AG04450 (cell line): Measurements from ENCODE around the gene CFAP91. TPM values are rescaled to one million over a fixed set of nuclear protein-coding genes. Genes with fewer than 3 reads are reported as not detected.
"Not testable (repeated sequence)": the region's sequence is repeated elsewhere in the genome, so short reads cannot be mapped to it uniquely, and the experiment has no call there.

Source experiments
- CTCF ChIA-PET: fragments of 300-600, 350-600 bp; formaldehyde crosslinking; extraction: SDS; loops from one replicate; lab custom pipeline; 2022; ENCODE audit warnings: antibody characterized with exemption, inconsistent platforms; lab: Charles Lee
- POLR2A ChIA-PET: fragments of 350-600 bp; formaldehyde crosslinking; extraction: SDS; loops from one replicate; lab custom pipeline; 2021; ENCODE audit warnings: antibody characterized with exemption, inconsistent platforms; lab: Yijun Ruan, JAX
- DNase-seq: peaks from one replicate; pipeline ENCODE4 v3.0.0-alpha.2; 2011; ENCODE audit warnings: low read depth, low spot score
- H3K27ac ChIP-seq: one replicate; pipeline ENCODE4 v1.5.1; 2012; ENCODE audit warnings: low read depth, low read length, control low read depth
- H3K27me3 ChIP-seq: one replicate; pipeline ENCODE4 v1.6.0; 2012; ENCODE audit warnings: low read length; ENCODE audit not compliant: control insufficient read depth, insufficient read depth
- H3K4me3 ChIP-seq: 2 replicates; pipeline ENCODE4 v1.5.1; 2011; ENCODE audit warnings: mild to moderate bottlenecking, low read depth, low read length, control low read depth
- H3K9me3 ChIP-seq: 2 replicates; pipeline ENCODE4 v1.5.1; 2012; ENCODE audit warnings: low read length; ENCODE audit not compliant: control insufficient read depth, insufficient read depth
- polyA plus RNA-seq: library from polyadenylated mRNA; depleted of rRNA; stranded (reverse); fragments of >200 nt; gene quantifications from 2 replicates; pipeline ENCODE4 v1.2.3, GENCODE V29; 2011
- TF ChIP-seq, protein P1 (sequence below): IDR thresholded peaks from 2 replicates; pipeline ENCODE4 v1.5.1; 2011; ENCODE audit warnings: low read depth, low read length, control low read depth, inconsistent platforms

The CFAP91 gene
- polyA plus RNA-seq, 1 experiment: not detected

DNA sequence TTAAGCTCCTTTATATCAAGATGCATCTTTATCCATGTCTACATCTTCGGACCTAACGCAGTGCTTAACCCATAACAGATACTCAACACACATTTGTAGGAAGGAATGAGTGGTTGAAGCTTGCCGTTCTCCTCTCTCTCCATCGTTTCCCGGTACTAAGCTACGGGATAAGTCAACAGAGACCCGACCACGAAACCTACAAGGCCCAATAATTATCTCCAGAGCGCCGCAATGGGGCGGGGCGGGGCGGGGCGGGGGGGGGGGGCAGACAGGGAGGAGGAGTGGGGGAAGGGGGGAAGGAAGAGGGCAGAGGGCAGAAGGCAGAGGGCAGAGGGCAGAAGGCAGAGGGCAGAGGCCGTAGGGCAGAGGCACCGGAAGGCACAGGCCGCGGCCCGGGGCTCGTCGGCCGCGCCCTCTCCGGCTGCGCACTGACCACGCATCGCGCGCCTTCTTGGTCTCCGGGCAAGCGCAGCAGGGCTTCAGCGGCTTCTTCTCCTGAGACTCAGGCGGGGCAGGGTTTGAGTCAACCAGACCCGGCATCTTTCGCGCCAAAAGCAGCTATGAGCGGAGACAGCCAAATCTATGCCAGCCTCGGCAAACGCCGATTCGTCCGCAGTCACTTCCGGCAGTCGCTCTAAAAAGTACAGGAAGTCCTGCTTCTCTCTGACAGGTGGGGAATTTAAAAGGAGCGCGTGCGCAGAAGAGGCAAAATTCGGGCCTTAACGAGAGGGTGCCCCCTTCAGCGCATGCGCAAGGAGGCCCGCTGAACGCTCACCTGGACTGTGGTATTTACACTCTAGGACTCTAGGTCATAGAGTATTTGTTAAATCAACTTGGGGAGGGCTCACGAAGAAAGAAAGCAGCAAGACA is 25.8 kb upstream of the CFAP91 start, which contains the start of gene COX17:
TSS of gene COX17 (minus strand) at position 636 of the 870 bp plus-strand sequence. CDS start at position 540, 96 bp downstream.
- TF ChIP-seq, protein P1, sequence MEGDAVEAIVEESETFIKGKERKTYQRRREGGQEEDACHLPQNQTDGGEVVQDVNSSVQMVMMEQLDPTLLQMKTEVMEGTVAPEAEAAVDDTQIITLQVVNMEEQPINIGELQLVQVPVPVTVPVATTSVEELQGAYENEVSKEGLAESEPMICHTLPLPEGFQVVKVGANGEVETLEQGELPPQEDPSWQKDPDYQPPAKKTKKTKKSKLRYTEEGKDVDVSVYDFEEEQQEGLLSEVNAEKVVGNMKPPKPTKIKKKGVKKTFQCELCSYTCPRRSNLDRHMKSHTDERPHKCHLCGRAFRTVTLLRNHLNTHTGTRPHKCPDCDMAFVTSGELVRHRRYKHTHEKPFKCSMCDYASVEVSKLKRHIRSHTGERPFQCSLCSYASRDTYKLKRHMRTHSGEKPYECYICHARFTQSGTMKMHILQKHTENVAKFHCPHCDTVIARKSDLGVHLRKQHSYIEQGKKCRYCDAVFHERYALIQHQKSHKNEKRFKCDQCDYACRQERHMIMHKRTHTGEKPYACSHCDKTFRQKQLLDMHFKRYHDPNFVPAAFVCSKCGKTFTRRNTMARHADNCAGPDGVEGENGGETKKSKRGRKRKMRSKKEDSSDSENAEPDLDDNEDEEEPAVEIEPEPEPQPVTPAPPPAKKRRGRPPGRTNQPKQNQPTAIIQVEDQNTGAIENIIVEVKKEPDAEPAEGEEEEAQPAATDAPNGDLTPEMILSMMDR: no peak
- POLR2A ChIA-PET: interaction anchor here (0.8 to 1.5 kb wide), 2 partner anchors 147 to 209 kb away, joined by 3 to 6 read pairs; no protein-coding TSS in a partner anchor
- peak; percentile 89 for DNase-seq
- peak within 1 kb of the TSS; percentile 53 for H3K27ac ChIP-seq
- no peaks in the 10 kb centered on the region for H3K9me3 ChIP-seq
- H3K27me3 ChIP-seq: no peaks in the 10 kb centered on the region
- CTCF ChIA-PET: interaction anchor here (0.6 to 2.1 kb wide), 6 partner anchors 13 to 794 kb away, joined by 3 to 5 read pairs (median 3); no protein-coding TSS in a partner anchor
- peak within 1 kb of the TSS; percentile 60 for H3K4me3 ChIP-seq

DNA sequence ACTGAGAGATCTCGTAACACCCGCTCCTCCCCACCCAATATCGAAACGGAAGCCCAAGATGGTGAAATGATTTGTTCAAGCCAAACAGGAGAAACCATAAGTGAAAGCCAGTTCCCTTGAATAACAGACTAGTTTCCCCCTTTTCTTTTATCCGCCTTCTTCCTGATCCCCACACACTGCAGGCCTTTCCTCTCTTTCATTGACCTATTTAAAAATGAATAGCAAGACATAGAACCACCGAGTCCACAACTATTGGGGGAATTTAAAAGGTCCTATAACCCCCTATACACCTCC is 25.2 kb upstream of the CFAP91 start:
- H3K9me3 ChIP-seq: no peaks in the 10 kb centered on the region
- POLR2A ChIA-PET: interaction anchor here (0.8 to 1.5 kb wide), 2 partner anchors 147 to 209 kb away, joined by 3 to 6 read pairs; no protein-coding TSS in a partner anchor
- CTCF ChIA-PET: interaction anchor here (1.6 to 2.1 kb wide), 2 partner anchors 12 to 151 kb away, joined by 5 read pairs; no protein-coding TSS in a partner anchor
- TF ChIP-seq, protein P1: no peak
- DNase-seq: no peak
- no peaks in the 10 kb centered on the region for H3K27me3 ChIP-seq
- peak overlapping the region; percentile 53 for H3K27ac ChIP-seq
- H3K4me3 ChIP-seq: peak overlapping the region; percentile 60

DNA sequence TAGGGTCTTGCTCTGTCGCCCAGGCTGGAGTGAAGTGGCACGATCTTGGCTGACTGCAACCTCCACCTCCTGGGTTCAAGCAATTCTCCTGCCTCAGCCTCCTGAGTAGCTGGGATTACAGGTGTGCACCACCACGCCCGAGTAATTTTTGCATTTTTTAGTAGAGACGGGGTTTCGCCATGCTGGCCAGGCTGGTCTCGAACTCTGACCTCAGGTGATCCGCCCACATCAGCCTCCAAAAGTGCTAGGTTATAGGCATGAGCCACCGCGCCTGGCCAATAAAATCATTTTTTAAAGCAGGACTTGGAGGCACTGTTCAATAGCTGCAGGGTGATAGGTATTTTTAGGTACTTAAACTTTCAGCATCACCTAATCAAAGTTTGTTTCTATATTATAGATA is 24.6 kb upstream of the CFAP91 start:
- POLR2A ChIA-PET, H3K27ac ChIP-seq, H3K4me3 ChIP-seq, H3K27me3 ChIP-seq, DNase-seq, H3K9me3 ChIP-seq: not testable (repeated sequence)
- CTCF ChIA-PET: interaction anchor here (1.0 kb wide), 1 partner anchor 794 kb away, joined by 3 read pairs; no protein-coding TSS in a partner anchor

DNA sequence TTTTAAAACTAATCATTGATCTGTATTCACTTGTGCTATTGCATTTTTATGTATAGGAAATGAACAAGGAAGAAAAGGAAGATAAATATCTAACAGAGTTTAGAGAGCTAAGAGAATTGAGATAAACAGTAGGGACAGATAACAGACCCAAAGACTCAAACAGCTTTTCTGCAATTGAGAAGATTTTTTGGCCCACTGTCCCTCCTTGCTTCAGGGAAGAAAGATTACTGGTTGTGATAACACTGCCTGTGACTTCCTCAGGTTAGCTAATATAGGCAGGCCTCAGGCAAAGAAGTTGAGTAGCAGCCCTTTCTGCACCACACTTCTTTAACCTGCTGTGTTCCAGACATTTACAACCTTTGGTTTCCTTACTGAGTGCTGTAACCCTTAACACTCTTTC is 22.9 kb upstream of the CFAP91 start:
- POLR2A ChIA-PET: no interaction called here
- TF ChIP-seq, protein P1: no peak

DNA sequence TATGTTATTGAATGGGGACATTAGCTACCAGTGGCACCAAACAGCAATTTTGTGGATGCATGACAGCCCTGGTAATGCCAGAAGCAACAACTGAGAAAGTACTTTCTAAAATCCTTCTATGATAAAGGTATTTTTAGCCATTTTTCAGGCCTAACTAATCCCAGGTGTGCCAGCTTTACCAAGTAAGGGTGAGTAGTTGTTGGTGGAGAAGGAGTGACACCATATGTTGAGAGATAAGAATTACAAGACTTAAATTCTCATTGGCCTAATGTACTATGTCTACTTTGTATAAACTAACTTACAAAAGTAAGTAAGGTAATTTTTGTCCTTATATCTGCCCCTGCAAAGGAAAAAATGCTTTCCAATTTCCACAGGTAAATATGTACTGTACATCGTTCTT is 21.5 kb upstream of the CFAP91 start:
- DNase-seq: no peak
- POLR2A ChIA-PET: no interaction called here

More for the DNA sequence above, 22.9 kb upstream of the CFAP91 start:
- peaks cover 6% of the 10 kb centered on the region for H3K27me3 ChIP-seq
- no peaks in the 10 kb centered on the region for H3K9me3 ChIP-seq
- CTCF ChIA-PET: interaction anchor here (0.9 to 2.7 kb wide), 3 partner anchors 10 to 405 kb away, joined by 3 to 21 read pairs (median 6); no protein-coding TSS in a partner anchor
- no peak overlapping the region for H3K27ac ChIP-seq
- DNase-seq: no peak
- no peak overlapping the region for H3K4me3 ChIP-seq

More for the DNA sequence above, 21.5 kb upstream of the CFAP91 start:
- no peak overlapping the region for H3K27ac ChIP-seq
- CTCF ChIA-PET: interaction anchor here (0.7 to 2.7 kb wide), 31 partner anchors 9 to 798 kb away, joined by 3 to 24 read pairs (median 4); partner anchors contain the start of genes TIMMDC1 and TMEM39A
- no peaks in the 10 kb centered on the region for H3K9me3 ChIP-seq
- no peak overlapping the region for H3K4me3 ChIP-seq
- TF ChIP-seq, protein P1: peak; percentile 57
- H3K27me3 ChIP-seq: peaks cover 8% of the 10 kb centered on the region
